NCI-H510A (cell line): Measurements from ENCODE around the gene SCAI.
"Not testable (repeated sequence)": the region's sequence is repeated elsewhere in the genome, so short reads cannot be mapped to it uniquely, and the experiment has no call there.

Experiments used
- DNase-seq: peaks from one replicate; lab custom pipeline; 2025; lab: John Stamatoyannopoulos, UW

Gene SCAI

DNA sequence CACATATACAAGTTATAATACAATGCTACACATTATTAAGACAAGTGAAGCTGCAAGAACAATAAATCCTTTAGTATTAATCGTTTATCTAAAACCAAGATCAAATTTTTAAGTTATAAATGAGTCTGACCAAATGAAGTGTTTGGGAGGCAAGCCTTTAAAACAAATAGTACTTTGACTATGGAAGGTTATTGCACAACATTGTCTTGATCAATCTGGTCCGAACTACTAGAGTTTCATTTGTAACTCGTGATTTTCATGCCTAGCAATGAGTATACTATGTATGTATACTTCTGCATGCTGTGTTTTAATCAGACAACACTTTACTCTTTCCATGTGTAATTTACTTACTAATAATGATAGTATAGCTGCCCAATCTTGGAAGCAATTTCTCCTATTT, 115.3 kb downstream of the SCAI start:
- no peak for DNase-seq

DNA sequence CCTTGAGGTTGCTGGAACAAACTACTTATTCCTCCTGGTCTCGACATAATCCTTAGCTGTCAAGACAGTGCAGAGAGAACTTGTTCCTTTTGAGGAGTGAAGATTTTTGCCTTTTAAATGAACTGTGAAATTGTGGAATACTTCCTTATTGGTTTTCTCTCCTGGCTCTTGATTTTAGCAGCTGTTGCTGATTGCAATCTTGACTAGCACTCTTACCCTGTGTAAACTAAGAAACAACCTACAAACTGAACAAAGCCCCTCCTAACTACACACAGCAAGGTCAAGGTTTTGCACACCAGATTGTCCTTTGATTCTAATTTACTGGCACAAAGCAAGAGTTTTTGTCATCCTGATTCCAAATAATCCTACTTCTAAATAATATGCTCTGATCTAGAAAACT, 118.4 kb downstream of the SCAI start:
- no peak for DNase-seq

DNA sequence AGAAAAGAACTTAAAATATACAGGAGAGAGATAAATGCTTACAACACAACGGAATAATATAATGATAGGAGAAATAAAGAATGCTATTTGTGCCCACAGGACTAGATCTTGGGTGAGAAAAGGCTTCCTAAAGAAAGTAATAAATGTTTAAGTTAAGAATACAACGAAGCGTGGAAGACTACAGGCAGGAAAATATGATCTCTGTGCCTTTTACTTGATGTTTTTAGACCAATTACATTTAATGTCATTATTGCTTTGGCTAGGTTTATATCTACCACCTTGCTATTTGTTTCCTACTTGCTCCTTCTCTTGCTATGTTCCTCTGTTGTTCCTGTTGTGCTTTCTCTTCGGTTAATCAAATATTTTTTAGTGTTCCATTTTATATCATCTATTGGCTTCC, 122.3 kb downstream of the SCAI start:
- no peak for DNase-seq

- DNase-seq = not testable (repeated sequence)
These were observed 127.7 kb downstream of the SCAI start for GRCh38 chr9:125015655-125016054.

DNA sequence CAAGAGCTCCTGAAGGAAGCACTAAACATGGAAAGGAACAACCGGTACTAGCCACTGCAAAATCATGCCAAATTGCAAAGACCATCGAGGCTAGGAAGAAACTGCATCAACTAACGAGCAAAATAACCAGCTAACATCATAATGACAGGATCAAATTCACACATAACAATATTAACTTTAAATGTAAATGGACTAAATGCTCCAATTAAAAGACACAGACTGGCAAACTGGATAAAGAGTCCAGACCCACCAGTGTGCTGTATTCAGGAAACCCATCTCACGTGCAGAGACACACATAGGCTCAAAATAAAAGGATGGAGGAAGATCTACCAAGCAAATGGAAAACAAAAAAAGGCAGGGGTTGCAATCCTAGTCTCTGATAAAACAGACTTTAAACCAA, 131.3 kb downstream of the SCAI start:
- not testable (repeated sequence) for DNase-seq

DNA sequence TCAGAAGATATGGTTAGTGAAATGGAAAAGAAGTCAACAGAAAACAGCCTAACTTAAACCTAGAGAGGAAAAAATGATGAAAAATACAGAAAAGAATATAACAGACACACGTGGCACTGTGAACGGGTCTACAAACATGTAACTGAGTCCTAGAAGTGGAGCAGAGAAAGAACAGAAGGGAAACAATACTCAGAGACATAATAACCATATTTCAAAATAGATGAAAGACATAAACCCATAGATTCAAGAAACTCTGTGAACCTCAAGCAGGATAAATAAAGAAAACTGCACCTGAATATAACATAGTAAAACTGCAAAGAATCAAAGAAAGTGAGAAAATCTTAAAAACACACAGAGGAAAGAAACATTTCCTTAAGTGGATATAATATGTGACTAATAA, 134.7 kb downstream of the SCAI start:
- DNase-seq = no peak

- no peak for DNase-seq
These were observed 140.0 kb downstream of the SCAI start for GRCh38 chr9:125003332-125003731.

DNA sequence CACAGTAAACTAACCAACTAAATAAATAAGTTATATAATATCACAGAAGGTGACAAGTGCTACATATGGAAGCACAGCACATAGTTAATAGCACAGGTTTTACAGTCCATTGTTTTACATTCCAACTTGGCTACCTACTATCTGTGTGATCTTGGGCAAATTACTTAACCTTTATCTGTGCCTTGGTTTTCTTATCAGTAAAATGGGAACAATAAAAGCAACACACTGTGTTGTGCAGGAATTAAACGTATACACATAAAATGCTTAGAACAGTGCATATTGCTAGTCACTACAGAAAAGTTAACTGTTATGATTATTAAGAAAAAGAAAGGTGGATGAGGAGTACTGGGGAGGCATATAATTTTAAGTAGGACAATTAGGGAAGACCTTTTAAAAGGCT, 159.6 kb downstream of the SCAI start:
- no peak for DNase-seq

- no peak for DNase-seq
These were observed 162.9 kb downstream of the SCAI start for GRCh38 chr9:124980431-124980830.

DNA sequence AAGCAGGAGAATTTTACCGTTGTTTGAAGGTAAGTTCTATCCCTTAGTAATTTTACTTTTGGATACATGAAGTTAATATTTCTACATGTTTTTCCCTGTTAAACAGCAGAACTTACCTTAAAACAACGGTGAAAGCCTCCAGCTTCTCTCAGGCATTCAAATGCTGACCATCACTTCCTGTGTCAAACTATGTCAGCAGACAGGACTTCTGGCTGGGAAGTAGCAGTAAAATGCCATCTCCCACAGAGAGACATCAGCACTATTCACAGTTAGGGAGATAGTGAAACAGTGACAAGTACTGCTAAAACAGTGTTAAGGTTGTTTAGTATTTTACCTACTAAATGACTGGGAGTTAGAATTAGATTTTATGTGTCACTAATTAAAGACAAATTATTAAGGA, 168.2 kb downstream of the SCAI start:
- DNase-seq = no peak

- no peak for DNase-seq
These were observed 169.5 kb downstream of the SCAI start for GRCh38 chr9:124973807-124974206.

DNA sequence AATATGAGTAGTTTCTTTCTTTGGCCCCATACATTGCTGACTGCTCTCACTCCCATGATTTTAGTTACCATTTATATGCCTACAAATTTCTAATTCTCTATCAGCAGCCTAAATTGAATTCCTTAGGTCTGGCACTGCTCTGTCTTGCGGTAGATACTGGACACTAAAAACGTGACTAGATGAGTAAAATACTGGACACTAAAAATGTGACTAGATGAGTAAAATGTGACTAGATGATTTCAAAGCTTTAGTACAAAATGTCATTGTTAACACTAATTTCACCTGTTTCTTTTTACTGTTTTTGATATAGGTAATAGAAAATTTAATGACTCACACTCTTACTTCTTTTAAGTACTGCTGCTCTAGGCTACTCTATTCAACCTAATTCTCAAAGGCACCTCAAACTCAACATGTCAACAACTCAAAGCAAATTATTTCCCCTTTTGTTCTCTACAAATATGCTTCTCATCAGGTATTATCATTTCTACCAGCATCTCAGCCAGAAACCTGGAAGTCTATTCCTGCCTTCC, 171.0 kb downstream of the SCAI start:
- no peak for DNase-seq

GRCh38 chr9:124969401-124969800, 173.9 kb downstream of the SCAI start:
- no peak for DNase-seq

- DNase-seq = no peak
These were observed 175.1 kb downstream of the SCAI start for GRCh38 chr9:124968238-124968637.

DNA sequence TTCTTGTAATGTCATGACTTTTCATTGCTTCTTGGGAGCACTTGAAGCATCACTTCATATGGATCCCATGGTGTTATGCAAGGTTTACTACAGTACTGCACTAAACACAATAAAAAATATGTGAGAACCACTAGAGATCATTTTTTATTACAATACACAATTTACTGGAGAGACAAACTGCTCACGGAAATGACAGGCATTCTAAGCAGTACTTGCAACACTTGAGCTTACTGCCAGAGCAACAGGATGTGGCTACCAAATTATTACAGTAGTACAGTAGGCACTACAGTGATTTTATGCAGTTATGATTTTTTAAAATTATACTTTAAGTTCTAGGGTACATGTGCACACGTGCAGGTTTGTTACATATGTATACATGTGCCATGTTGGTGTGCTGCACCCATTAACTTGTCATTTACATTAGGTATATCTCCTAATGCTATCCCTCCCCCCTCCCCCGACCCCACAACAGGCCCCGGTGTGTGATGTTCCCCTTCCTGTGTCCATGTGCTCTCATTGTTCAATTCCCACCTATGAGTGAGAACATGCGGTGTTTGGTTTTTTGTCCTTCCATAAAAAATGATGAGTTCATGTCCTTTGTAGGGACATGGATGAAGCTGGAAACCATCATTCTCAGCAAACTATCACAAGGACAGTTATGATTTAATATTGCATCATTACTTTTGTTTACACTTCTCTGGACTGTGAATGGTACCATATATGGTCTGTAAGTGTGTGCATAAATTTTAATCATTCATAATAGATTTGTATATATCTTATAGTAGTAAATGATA, 177.4 kb downstream of the SCAI start:
- not testable (repeated sequence) for DNase-seq

GRCh38 chr9:124964604-124965003, 178.7 kb downstream of the SCAI start:
- no peak for DNase-seq

DNA sequence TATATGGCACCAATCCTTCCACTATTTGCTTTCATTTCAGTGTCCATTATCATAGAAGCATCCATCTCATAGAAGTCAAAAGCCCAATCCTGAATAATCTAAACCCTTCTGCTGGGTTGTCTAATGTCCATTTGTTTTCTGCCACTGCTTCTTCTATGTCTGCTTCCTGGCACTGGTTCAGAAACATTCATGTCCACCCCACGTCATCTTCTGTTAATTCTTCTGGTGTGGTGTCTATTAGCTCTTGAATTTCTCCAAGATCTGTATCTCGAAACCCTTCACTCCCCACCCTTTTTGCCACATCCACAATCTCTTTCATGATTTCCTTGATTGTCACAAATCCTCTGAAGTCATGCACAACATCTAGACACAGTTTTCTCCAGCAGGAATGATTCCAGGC, 179.3 kb downstream of the SCAI start:
- DNase-seq = no peak

DNA sequence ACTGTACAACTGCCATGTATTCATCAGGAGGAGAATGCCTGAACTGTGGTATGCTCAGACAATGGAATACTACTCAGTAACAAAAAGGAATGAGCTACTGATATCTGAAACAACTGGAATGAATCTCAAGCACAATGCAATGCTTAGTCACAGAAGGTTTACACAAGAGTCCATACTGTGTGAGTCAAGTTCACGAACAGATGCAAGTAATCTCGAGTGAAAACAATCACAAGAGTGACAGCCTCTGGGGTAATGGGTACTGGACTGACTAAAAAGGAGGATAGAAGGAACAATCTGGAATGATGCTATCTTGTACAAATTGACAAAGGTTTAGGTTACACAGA, 182.9 kb downstream of the SCAI start:
- DNase-seq = no peak

GRCh38 chr9:124959671-124960408, 183.5 kb downstream of the SCAI start:
- DNase-seq = not testable (repeated sequence)

DNA sequence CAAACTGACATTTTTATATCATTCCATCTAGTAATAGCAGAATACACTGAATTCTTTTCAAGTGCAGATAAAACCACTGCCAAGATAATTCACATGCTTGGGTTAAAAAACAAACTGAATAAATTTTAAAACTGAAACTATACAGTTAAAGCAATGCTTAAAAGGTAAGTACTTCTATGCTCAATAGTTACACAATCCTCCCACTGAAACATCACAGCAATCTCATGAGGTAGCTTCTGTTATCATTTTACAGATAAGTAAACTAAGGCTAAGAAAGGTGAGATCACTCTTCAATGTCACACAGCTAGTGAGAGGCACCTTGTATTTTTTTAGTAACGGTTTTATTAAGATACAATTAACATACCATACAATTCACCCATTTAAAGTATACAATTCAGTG, 189.1 kb downstream of the SCAI start:
- no peak for DNase-seq

GRCh38 chr9:124950050-124950718, 193.1 kb downstream of the SCAI start:
- no peak for DNase-seq

DNA sequence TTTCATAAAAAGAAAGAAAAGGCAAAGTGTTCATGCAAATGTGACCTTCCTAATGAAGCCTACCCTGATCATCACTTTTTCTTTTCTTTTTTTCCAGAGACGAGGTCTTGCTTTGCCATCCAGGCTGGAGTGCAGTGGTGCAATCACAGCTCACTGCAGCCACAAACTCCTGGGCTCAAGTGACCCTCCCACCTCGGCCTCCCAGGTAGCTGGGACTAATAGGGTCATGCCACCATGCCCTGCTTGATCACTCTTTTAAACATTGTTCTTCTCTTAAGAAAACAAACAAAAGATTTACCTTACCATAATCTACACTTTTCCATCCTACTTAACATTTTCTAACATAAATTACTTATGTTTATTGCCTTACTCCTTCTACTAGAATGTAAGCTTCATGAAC, 193.9 kb downstream of the SCAI start:
- DNase-seq = no peak
